Hematopoietic multipotent progenitor cell treated with erythropoietin and hydrocortisone succinate and interleukin-3 and kit ligand, for 17 days (in vitro differentiated cells): ENCODE measurements around the gene NDST4.

Experiments used
- DNase-seq: peaks from one replicate; pipeline ENCODE4 v3.0.0-alpha.2; 2015; ENCODE audit warnings: low spot score

NDST4 gene

DNA sequence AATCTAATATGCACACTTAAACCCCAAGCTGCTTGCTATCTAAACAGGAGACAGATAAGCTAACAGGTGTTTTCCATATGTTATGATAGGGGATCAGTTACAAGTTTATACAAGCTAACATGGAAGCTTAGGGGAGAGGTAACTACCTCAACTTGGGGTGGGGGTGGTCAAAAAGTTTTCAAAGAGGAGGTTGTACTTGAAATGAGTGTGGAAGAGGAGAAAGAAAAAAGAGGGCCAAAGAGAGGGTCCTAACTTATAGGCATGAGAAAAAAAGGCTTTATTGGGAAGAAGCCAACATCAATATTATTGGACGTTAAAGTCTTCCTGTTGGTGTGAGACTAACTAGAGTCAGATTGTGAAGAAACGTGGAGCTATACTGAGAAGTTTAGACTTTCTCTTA is 205.9 kb downstream of the NDST4 start:
- no peak for DNase-seq

DNA sequence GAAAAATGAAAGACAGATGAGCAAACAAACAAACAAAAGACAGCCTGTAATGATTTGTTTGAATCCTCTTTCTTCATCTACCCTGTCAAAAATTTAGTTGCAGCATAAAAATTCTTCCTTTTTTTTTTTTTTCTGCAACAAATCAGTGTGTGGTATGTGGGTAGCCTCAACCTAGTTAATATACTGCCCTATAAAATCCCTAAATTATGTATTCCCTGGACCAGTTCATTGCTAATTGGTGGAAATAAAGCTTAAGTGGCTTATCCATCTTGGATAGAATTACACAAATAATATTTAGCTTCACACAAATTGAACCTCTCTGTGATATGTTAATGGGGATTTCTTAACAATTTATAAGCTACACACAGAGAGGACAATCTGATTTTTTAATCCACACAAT is 208.4 kb downstream of the NDST4 start:
- DNase-seq: no peak

DNA sequence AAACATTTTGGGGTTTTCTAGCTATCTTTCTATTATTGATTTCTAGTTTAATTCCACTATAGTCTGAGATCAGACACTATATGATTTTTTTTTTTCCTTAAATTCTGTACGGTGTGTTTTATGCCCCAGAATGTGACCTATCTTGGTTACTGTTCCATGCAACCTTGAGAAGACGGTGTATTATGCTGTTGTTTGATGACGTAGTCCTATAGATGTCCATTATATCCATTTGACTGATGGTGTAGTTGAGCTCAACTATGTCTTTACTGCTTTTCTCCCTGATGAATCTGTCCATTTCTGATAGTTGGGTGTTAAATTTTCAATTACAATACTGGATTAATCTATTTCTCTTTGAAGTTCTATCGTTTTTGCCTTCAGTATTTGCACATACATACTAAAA is 212.5 kb downstream of the NDST4 start:
- DNase-seq: no peak

DNA sequence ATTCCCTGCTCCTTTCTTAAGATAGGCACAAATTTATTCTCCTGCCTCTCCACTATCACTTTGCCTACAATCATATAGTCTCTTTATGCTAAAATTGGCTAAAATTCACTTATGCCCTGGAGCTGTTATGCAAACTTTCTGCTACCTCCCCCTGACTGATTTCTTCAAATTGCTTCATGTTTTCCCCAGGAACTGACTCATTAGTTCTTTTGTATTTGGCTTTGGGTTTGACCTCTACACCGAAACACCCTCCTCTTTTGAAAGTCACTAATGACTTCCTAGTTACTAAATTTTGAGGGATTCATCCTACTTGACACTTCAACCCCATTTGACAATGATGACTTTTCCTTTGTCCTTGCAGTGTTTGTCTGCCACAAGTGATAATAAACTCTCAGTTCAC is 222.6 kb downstream of the NDST4 start:
- no peak for DNase-seq

DNA sequence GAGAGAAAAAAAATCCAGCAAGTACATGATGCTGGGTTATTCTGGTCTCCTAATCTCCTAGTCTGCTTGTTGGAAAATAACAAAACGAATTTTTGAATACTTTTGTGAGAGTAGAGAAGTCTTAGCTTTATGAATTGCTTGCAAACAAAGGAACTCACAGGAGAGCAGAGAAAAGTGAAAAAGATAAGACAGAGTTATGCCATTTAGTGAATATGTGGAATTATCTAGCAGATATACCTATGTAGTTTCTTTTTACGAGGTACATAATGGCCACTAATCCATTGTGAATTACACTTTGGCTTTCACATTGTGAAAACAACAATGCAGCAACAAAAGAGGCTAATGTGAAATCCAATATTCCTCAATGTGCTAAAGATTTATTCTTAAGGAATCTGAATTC is 226.7 kb downstream of the NDST4 start:
- DNase-seq: no peak

DNA sequence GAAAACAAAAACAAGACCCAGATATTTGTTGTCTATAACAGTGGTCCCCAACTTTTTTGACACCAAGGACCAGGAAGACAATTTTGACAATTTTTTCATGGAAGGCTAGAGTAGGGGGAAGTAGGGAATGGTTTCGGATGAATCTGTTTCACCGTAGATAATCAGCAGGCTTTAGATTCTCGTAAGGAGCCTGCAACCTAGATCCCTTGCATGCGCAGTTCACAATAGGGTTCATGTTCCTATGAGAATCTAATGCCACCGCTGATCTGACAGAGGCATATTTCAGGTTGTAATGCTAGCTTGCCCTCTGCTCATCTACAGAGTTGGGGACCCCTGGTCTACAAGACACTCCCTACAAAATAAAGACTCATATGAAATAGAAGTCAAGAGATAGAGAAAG is 229.8 kb downstream of the NDST4 start:
- no peak for DNase-seq

DNA sequence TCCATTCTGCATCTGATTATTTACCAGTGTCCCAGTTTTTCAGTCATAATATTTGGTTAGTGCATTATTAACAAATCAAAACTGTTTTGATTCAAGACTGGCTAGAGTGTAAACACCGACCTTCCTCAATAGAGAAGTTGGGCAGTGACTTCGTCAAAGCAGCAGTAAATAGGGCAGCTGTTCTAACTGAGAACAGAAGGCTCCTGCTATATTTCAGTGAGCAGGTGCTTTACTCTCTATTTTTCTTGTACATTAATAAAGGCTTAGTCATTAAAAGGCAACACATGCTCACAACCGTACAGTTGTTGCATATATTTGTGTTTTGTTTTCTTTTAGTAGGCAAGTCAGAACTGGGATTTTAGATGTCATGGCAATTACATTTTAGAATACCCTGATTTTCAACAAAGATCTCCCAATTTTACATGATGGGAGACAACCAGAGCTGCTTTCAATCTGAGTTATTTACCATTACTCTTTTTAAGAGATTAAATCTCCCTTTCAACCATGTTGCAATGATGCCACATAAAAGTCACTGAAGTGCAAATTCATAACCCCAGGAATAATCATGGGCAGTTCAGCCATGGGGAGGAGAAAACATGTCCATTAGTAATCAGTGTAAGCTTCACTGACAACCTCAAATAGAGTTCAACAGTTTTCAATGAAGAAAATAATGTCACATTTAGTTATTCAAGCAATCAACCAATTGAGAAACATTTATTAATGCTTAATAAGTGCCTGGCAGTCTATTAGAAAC is 233.3 kb downstream of the NDST4 start:
- DNase-seq: no peak

DNA sequence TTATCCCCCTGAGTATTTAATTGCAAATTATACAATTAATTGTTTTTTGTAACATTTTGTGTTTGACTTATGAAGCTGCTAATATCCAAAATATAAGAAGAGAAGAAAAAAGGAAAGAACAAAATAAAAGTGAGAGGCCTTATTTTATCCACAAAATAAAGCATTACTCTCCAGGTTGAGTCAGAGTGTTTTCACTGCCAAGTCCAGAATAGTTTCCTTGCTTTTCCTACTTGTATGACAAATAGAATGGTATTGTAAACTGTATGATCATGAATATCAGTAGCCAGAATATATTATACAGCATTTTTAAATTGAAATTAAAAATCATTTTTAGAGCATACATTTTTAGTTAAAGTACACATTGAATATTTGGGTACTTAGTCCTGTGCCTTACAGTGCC is 237.8 kb downstream of the NDST4 start:
- DNase-seq: no peak

DNA sequence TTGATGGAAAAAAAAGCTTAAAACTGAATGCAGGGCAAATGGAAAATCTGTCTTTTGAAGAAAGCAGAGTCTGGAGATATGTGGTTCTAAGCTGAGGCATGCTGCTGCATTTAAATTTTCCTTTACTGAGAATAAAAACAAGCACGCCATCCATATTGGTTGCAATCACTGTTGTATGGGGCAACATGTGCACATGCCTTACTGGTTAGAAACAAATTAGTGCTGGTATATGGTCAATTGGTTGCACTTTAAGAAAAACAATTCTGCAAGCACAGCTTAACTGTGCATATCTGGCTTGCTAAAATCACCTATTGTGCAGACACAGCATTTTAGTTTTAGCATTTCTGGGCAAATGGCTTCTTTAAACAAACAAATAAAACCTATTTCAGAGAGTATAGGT is 239.1 kb downstream of the NDST4 start:
- no peak for DNase-seq

DNA sequence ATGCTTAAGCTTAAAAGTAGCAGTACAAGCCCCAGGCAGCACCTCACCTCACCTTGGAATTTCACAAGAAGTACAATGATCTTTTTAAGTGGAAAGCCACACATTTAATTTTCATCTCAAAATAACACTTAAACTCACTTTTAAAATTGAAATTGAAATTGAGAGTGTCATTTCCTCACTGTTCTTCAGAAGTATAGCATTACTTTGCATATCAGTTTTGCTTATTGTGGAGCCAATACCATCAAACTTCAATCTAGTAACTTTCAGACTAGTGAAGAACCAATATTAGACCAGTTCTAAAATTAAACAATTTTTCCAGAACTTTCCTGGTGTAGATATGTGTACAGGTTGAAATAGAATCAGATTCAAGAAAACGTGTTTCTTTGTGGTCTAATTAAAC is 242.4 kb downstream of the NDST4 start:
- no peak for DNase-seq

DNA sequence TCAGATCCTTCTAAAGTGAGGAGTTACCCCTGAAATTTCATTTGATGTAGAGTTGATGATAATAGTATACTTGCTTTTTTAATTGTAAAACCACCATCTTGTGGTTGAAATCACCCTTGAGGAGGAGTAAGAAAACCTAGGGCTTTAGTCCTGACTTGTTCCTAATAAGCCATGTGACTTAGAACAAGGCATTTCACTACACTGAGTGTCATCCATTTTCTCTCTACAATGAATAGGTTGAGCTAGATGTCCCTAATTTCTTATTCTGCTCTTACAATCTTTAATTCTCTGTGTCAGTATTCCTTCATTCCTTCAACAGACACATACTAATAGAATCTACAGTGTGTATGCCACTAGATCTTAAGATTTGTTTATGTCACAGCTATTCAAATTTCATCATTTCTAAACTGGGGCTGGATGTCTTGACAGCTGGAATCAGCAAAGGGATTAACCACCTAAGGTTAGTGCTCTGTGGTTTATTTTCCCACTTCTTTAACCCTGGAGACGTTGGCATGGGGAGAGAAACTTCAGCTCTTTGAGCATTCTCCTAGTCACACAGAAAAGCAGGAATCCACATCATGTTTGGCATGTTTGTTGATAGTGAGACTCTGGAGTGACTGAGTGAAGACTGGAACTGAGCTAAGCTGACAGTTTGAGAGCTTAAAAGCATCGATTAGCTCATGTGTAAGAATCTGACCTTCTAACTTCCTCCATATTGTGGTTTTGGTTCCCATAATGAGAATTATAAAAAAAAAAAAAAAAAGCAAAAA is 246.3 kb downstream of the NDST4 start:
- DNase-seq: no peak

DNA sequence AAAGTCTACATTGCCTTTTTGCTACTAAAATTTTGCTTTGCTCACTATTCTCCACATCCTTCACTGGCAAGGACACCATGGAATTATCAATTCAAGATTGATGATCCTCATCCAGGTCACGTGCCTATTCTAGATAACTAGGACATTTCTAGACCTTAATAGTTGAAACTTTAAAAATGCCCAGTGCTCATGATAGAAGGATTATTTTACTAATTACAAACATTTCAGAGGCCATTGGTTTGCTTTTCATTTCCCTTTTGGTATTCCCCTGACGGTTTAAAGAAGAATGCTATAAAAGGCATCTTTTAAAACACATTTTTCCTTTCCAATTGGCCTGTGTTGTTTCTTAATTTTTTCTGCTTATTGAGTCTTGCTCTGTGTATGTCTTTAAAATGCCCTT is 249.4 kb downstream of the NDST4 start:
- DNase-seq: no peak

DNA sequence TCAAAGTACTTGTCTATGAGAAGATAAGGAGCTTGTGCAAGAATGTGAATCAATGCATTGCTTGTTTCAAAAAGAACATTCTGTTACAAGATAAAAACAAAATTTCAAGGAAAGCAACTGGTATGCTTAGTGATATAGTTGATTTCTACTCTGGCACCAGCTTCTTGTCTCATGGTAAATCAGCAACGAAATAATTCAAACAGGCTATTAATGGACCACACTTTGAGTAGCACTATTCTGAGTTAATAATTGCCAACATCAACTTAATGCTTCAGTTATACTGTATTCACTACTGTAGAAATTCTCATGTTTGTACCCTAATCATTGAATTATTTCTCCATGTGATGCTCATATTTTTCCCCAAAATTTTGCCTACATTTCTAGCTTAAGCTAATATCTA is 252.6 kb downstream of the NDST4 start:
- DNase-seq: no peak

DNA sequence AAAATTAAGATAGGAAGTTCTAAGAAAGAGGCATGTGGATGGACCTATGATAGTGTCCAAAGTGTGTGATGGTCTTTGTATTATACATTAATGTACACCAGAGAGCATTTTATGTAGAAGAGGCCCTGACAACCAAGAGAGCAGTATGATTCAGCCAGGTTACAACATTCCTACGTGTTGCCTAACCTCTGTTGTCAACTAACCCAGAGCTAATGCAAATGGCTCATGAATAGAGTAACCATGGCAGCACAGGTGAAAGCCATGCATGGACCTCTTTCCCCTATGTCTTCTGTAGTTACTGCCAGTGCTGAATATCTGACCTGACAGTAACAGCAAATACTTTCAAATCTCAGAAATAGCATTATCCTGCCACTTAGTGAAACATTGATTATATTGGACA is 255.6 kb downstream of the NDST4 start:
- DNase-seq: no peak

DNA sequence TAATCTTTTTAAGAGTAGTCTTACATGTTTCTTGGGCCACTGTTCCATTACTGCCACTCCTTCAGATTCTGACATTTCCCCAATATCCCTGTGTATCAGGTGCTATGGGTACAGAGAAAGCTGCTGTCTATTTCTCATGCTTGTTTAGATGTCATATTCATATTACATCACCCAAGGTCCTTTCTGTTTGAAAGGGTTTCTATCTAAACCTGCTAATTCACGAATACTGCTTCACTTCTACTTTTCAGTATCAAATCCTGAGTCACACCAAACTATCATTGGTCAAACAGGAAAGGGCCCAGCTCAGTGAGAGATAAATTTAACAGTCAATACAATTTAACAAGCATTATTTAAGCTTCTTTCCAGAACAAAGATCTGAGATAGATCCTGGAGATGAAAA is 273.4 kb downstream of the NDST4 start:
- DNase-seq: no peak

DNA sequence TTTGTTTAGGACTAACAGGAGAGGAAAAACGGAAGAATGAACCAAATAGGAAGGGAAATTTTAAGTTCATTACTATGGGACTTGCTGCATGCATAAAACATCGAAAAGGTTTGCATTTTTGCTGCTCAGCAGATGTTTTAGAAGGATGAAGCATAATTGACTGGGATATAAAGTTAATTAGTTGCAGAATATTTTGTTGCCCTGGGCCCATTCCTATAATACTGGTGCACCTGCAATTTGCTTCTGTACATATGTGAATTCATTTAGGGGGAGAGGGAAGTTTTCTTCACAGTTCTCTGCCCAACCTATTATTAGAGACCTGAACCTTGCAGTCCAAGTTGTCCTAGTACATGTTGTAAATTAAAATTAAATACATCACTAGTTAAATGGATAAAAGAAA is 282.8 kb downstream of the NDST4 start:
- DNase-seq: no peak

DNA sequence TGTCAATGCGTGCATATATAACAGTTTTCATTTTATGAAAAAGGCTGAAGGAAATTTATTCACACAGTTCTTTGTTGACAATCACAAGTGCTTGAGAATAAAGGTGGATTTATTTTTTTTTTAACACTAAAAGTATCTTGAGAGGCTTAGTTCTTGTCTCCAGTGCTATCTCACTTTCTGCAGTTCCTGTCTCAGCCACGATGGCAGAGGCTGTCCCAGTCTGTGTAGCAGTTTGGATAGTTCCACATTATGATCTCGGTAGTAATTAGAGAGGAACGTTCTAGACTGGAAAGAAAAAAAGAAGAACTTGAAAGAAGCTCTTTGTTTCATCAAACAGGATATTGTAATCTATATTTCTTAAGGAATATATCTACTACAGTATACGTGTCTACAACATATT is 285.8 kb downstream of the NDST4 start:
- no peak for DNase-seq

DNA sequence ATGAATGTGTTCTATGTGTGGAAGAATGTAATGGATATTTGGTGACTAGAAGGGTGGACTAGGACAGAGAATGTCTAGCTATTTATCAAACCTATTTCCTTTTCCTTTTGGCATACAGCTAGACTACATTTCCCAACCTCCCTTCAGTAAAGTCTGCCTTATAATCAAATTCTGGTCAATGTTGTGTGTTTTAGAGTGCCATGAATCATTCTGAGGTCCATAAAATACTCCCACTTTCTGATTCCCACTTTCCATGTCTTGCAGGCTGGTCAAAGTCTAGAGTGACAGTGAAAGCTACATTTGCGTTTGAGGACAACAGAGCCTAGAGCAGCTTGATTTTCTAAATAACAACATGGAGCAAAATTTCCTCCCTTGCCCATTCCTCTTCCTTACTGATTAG is 297.7 kb downstream of the NDST4 start:
- no peak for DNase-seq

DNA sequence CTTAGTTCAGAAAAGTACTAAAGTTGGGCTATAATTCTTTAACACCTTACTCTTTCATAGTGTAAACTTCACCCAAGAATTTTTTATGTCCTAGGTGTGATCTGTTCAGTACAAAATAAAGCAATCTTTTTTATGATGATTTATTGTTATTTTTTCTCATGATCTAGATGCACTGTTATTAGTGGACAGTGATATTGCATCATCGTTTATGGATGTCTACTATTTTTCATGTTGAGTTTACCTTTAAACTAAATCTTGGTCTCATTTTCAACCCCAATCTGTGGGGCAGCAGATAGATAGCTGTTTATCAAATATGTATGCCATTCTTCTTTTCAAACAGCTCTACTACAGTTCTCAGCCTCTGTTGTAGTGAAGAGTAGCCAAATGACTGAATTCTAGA is 299.5 kb downstream of the NDST4 start:
- no peak for DNase-seq

DNA sequence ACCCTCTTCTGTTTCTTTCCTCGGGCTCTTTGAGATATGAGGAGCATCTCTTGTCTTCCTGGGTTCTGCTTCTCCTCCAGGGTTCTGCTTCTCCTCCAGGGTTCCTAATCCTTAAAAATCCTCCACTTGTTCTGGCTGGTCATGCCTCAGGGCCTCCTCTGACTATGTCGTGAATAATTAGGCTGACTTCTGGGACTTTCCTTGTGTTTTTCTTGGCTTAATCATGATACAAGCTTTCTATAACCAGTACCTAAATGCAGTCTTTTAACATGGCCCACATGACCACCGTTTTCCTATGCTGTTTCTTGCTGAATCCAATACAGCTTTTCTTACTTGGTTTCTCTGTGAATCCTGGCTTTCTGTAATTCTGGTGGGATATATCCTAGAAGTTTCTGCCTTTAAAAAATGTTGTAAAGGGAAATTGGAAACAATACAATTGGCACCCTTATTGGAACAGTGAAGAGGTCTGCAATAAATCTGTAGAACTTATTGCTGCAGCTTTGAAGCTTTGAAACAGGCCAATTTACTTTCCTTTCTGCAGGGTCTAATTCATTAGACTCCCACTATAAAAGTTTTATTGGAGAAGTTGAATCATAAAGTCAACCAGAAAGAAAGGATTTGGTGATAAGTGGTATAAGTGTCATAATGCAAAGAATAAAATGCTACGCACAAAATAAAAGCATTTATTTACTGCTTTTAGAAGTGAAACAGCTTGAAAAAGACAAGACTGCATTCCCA is 301.7 kb downstream of the NDST4 start:
- DNase-seq: no peak

DNA sequence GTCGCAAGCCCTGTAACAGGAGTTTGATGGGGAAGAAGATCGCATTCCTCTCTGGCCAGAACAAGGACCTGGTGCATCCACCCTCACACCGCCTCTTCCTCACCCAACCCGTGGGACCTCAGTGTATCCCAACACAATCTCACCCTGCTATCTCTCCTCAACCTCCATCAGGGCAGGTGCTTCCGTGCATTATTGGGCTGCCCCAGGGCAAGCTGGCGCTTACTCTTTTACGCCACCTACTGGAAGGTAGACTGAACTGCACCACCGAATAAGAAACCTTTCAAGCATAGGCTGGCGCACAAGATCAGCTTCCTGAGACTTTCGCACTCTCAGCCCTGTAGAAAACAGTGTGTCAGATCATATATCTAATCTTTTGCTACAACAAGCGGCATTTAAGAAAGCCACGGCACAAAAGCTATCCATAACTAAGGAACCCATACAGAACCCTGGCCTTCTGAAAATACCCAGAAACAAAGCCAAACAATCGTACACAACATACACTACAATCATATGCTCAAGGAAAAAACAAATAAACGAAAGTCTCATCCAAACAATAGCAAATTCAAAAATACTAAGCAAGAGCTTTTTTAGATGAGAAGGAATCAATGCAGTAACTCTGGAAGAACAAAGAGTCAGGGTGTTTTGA is 305.5 kb downstream of the NDST4 start:
- peak; percentile 49 for DNase-seq

DNA sequence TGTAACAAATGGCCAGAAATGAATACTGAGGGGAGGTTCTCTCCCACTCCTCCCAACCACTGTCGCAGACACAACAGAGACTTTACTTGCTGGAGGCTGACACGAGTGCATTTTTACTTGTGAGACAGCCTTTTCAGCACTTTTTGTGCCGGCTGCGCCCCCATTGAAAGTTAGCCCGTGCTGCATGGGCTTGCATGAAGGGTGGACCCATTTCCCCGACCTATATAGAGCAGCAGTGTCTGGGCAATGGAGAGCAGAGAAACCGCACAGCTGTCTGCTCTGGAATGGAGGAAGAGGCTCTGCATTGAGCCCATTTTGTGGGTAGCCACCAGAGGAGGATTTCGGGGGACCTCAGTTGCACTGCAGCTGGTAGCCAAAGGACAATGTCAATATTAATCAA is 306.1 kb downstream of the NDST4 start:
- no peak for DNase-seq

DNA sequence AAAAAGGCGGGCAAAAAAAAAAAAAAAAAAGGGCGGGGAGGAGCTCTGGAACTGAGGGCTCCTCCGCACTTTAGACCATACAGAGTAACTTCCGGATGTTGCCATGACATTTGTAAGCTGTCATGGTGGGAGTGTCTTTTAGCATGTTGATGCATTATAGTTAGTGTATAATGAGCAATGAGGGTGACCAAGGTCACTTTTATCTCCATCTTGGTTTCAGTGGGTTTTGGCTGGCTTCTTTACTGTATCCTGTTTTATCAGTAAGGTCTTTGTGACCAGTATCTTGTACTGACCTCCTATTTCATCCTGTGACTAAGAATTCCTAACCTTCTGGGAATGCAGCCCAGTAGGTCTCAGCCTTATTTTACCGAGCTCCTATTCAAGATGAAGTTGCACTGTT is 321.4 kb downstream of the NDST4 start:
- DNase-seq: no peak
